ENCODE data around the gene RHOBTB3.

GRCh38 chr5:95711501-95712346 is 19.4 kb upstream of the RHOBTB3 start:
- TF ChIP-seq, protein P1, sequence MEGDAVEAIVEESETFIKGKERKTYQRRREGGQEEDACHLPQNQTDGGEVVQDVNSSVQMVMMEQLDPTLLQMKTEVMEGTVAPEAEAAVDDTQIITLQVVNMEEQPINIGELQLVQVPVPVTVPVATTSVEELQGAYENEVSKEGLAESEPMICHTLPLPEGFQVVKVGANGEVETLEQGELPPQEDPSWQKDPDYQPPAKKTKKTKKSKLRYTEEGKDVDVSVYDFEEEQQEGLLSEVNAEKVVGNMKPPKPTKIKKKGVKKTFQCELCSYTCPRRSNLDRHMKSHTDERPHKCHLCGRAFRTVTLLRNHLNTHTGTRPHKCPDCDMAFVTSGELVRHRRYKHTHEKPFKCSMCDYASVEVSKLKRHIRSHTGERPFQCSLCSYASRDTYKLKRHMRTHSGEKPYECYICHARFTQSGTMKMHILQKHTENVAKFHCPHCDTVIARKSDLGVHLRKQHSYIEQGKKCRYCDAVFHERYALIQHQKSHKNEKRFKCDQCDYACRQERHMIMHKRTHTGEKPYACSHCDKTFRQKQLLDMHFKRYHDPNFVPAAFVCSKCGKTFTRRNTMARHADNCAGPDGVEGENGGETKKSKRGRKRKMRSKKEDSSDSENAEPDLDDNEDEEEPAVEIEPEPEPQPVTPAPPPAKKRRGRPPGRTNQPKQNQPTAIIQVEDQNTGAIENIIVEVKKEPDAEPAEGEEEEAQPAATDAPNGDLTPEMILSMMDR (conservative IDR thresholded peaks at IDR 0.05 in 1 of 2, IDR thresholded peaks at IDR 0.05 in 1 of 2; ENCODE audit: low read depth in 1 of 2, low read length in 2 of 2) = no peak
- no peak for TF ChIP-seq EZH2 (IDR thresholded peaks at IDR 0.05; ENCODE audit: low read length, missing control alignments)

Data from fibroblast of lung (primary cell).